GM18498 (cell line): ENCODE data around the gene SLC25A1.

Experiments
- ATAC-seq: cut with Tn5 transposase; IDR thresholded peaks from one replicate; pipeline ENCODE4 v1.9.1; 2021; ENCODE audit warnings: mild to moderate bottlenecking, moderate library complexity; ENCODE audit not compliant: unreplicated experiment

The SLC25A1 gene

DNA sequence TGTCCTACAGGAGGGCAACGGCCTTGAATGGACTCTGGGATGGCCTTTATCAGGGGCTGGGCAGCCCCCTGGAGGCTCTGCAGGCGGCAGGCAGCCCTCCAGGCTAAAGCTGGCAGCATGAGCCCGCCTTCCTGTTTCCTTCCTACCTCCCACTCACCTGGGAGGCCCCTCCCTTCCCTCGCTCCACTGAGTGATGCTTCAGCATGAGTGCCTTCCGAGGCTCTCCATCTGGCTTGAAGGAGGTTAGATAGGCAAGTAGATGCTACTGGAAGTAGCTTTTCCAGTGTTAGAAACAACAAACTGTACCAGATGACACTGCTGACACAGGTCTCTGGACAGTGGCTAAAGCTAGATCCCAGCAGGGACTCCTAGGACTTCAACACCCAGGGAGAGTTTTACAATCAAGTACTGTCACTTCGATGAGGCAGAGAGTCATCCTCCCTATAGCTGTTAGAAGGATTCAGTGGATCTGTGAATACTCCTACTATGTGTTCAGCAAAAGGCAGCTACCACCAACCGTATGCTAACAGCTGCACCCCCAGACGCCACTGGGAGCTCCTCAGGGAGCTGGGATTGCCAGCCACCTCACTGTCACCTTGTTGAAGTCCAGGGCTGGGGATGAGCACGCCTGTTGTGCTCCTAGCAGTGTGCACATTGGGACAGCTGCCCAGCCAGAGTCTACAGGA is 4.1 kb upstream of the SLC25A1 start:
- no peak for ATAC-seq

DNA sequence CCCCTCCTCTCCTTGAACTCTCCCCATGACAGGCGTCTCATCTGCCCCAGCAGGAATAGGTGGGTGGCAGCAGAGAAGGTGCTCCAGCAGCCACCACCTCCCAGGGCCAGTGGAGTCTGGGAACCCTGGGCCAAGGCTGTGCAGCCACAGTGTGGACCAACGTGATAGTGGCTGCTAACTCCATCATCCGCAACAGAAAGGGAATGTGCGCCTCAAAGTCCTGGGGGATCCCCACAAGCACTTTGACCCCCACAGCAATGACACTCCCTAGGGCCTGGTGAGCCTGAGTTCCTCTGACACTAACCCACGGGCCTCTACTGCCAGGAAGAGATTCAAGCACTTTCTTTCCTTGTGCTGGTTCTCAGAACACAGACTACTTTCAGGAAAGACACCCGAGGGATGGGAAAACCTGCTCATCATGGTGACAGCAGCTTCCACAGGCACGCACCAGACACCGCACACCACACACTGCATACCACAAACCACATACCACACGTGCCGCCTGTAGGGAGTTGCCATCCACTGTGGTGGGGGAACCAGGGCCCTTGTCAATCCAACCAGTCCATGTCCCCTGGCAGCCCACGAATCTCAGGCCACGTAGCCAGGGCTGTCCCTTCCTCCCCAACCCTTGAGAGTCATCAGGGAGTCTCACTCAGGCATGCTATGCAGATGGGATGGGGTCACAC is 3.4 kb upstream of the SLC25A1 start:
- ATAC-seq = no peak

DNA sequence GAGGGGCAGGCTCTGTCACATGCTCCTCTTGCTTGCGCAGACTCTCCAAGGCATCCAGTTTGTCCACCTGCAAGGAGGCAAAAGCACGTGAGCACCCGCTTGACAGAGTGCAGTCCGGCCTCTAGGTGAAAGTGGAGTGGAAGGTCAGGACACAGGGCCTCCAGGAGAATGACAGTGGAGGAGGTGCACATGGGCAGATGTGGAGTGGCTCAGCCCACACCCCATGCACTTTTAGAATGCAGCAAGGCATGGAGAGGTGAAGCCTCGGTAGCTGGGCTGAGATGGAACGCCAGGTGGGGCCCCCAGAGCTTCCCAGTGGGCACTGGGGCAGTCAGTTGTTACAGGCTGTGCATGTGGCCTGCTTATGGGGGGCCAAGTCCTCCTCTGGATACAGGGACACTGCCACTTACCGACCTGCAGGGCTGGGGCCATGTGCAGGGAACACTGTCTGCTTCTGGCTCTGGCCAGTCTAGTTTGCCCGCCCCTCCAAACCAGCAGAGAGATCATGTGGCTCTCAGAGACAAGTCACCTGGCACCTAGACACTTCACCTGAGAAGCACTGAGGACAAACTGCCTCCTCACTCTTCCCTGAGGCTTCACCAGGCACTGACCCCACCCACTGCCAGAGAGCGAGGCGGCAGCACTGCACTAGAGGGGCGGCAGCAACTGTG is 2.3 kb upstream of the SLC25A1 start:
- no peak for ATAC-seq

DNA sequence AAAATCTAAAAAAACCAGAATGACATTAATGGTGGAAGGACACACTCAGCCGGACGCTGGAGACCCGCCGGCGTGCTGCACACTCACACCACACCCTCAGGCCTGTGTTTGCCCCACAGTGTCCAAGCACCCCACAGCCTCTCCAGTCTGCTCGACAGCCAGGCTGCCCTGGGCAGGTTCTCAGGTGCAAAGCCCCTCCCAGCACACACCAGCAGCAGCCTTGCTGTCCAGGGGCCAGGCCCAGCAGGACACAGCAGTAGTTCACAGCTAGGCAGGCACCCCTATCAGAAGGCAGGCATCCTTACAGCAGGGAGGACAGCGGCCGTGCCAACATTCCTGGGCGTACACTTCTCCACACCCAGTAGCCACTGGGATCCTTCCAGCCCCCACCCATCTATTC is 1.7 kb upstream of the SLC25A1 start:
- ATAC-seq = no peak

DNA sequence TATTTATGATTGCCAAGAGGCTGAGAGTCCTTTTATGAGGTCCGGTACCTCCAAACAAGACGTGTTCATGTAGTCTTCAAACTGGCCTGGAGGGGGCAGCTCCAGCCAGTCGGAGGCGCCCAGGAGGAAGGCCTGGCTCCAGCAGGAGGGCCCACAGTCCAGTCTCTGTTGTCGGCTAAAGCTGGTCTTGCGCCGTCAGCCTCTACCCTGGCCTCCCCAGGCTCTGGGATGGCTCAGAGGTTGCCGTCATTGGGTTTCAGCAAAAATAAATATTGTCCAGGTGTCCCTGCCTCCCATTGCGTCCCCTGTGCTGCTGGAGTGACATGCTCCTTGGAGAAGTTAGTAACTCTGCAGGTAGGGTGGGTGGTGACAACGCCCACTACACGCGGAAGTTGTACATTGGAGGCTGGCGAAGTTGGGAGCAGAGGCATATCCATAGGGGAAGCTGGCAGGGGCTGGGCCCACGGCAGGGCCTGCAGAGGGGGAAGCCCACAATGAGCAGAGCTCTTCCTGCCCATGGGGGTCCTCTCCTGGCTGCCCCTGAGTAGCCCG is 1.0 kb upstream of the SLC25A1 start:
- ATAC-seq = peak; percentile 33

DNA sequence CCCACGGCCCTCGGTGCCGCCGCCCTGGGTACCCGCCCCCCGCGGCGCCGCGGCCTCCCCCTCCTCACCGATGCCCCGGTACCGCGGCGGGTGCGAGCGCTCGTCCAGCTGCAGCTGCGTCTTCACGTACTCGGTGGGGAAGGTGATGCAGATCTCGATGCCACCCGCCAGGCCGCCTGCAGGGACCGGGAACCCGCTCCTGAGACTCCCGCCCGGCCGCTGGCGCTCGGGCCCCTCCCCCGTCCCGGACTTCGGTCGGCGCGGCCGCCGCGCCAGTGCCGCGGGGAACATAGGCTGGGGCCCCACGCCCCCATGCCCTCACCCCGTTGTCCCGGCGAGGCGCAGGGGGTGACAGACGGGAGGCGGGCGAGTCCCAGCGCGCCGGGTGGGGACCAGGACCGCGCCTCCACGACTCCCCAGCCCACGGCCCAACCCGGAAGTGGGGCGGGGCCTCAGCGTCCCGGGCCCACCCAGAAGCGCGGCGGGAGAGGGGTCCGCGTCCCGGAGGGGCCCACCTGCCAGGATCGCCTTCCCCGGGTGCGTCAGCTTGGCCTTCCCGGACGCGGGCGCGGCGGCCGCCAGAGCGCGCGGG is 375 bp downstream of the SLC25A1 start:
- peak; percentile 45 for ATAC-seq

DNA sequence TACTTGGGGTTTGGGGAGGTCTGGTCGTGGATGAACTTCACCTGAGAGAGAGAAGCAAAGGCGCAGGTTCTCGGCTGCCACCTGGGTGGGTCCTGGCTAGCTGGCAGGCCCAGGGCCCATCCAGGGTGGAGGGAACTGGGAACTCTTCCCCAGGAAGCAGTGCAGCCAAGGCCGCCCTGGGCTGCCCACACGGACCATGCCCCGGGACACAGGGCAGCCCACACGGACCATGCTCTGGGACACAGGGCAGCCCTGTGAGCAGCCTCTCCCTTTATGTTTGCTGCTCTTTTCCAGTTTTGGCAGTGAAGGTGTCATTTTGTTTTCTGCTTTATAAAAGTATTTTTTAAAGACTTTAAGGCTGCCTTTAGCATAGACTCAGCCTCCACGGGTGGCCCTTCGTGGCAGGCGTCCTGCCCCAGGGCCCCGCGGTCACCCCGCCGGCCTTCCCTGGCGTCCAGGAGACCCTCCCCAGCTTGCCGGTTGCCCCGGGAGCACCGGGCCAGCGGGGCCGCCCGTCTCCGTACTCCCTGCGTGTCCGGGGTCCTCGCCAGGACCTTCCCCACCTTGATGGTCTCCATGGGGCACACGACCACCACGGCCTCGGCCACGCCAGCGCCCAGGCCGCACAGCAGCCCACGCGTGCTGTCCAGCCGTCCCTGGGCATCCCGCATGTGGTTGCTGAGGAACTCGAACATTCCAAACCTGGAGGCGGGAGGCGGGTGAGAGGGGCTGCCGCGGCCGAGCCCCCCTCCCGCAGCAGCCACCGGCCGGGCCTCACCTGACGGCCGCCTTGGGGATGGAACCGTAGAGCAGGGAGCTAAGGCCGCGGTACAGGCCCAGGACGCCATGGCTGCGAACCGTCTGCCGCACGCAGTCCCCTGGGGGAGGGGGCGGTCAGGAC is 1.1 kb downstream of the SLC25A1 start:
- no peak for ATAC-seq

DNA sequence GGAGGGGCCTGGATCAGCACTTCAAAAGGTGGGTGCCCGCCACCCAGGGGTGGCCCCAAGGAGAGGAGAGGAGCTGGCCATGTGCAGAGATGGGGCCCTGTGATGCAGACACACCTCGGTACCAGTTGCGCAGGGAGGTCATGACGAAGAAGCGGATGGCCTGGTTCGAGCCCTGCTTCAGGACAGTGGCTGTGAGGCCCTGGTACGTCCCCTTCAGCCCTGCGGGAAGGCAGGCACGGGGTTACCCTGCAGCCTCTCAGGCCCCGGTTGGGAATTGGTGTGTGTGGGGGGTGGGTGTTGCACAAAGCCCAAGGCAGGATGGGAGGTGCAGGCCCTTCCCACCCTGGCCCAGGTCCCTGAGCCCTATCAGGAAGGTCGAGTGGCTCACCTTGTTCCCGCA is 1.8 kb downstream of the SLC25A1 start:
- no peak for ATAC-seq

DNA sequence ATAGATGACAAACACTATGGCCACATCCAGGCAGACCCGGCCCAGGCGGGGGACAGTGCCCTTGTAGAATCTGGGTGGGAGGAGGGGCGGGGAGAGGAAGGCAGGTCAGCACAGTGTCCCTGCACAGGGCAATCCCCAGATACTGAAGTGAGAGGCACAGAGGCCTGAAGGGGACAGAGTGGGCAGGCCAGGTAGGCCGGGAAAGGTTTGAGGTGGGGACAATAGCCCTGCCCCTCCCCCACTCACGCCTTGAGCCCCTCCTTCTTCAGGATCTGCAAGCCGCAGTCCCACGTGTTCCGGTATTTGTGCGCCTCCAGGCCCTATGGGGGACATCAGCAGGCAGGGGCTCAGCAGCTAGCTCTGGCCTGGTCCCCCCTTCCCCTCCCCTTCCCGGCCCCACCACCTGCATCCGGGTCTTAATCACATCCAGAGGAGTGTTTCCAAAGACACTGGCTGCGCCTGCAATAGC is 2.3 kb downstream of the SLC25A1 start:
- no peak for ATAC-seq

DNA sequence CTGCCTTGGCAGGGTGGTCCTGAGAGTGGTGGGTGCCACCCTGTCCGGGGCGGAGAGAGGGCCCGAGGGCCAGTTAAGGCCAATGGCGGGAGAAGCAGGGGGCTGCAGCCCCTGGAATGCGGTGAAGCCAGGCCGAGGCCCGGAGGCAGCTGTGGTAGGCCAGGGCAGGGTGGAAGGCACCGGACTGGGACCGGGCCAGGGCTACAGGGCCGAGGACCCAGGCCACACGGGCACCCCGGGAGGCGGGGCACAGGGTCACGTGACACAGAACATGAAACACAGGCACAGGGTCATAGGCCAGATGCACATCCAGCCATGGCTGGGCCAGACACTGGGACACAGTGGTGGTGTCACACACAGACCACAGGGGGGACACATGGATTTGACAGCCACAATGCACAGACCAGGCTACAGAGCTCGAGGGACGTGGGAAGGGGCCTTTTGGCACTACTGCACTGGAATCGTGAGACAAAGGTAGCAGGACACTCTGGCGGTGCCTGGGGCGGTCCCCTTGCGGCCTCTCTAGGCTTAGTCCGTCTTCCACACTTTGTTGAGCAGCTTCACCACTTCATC is 2.8 kb downstream of the SLC25A1 start:
- ATAC-seq = no peak

DNA sequence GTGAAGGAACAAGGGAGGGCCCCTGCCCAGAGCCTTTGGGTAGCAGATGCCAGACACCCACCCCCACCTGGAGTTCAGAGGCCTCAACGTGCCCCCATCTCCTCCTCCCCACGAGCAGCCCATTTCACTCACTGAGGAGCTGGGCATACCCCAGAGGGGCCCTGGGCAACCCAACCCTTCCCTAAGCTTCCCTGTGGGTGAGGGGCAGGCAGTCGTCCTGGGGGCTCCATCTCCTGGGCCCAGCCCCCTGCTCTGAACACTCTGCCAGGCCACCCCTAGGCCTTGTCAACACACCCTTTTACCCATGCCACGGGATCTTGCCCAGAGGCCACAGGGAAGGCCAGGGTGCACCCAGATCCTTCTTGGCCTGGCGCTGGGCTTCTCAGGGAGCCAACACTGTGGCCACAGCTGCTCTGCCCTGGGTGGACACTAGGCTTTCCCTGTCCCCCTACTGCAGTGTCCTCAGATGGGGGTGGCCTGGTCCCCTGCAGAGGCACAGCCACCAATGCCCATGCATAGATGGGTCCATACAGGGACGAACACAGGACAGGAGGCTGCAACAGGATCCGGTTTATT is 3.4 kb downstream of the SLC25A1 start:
- ATAC-seq = no peak

DNA sequence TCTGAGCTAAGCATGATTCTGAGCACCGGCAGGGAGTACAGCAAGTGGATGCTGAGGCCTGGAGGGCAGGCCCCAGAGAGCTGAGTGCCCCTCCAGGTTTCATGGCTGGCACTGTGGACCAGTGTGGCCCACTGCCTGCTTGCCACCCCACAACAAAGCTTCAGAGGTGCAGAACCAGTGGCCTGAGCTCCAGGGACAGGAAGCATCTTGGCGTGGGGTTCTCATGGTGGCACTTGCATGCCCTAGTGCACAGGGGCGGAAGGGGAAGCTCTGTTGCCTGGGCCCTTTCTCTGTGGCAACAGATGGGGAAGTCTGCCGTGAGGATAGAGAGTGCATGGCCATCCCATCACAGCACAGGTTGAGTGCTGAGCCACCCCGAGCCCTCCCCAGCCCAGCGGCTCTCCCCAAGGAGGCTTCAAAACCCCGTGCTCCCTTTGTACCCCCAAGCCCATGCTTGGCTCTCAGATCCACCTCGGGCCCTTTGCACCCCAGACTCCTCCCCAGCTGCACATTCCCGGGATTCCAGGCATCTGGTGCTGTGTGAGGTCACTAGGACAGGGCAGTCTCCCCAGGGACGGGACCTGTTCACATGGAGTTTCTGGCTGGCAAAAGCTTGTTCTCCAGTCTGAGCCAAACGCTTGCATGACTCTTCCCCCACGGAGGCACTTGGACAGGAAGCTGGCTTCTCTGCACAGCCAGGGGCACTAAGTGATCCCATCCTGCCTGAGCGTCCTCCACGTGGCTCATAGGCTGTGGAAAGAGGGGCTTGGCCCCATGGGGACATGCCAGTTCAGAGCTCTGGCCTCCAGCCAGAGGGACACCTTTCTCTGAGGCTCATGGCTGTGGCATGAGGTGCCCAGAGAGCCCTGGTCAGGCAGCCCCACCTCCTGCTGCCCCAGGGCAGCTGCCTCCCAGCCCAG is 4.2 kb downstream of the SLC25A1 start:
- ATAC-seq = no peak

DNA sequence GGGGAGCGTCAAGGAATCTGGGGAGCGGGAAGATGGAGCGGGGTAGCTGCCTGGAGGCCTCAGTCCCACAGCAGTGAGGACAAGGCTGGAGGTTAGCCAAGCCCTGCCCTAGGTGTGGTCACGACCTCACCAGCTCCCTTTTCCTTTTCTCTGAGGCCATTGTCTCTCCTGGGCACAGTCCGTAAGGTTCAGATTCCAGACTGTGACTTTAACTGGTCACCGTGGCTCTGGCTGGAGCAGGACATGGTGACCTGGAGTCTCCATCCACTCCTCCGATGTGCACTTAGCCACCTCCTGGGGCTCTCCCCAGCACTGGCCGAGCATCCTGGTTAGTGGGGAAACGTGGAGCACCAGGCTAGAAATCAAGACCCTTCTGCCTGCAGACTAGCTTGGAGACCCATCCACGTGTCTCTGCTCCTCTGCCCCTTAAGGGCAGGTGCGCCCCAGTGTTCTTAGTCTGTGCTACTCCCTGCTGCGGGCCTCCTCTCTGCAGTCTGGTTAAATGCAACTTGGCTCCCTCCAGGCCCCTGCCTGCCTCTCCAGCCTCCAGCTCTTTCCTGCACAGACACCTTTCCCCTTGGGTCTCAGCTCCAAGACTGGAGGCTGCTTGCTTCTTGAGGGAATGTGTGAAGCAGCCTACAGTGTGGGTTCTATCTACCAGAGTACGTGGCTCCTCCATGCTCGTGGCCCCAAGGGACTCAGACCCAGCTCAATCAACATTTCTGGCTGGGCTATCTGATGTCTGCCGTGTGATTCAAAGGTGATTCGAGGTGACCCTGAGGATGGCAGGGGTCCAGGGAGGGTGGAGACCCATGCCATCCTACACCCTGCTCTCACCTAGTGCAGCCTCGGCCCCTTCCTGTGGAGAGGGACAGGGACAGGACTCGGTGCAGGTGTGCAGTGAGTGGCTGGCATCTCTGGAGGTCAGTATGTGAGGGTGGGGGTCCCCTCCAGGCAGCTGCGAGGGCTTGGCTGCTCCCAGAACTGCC is 5.2 kb downstream of the SLC25A1 start:
- ATAC-seq = no peak

DNA sequence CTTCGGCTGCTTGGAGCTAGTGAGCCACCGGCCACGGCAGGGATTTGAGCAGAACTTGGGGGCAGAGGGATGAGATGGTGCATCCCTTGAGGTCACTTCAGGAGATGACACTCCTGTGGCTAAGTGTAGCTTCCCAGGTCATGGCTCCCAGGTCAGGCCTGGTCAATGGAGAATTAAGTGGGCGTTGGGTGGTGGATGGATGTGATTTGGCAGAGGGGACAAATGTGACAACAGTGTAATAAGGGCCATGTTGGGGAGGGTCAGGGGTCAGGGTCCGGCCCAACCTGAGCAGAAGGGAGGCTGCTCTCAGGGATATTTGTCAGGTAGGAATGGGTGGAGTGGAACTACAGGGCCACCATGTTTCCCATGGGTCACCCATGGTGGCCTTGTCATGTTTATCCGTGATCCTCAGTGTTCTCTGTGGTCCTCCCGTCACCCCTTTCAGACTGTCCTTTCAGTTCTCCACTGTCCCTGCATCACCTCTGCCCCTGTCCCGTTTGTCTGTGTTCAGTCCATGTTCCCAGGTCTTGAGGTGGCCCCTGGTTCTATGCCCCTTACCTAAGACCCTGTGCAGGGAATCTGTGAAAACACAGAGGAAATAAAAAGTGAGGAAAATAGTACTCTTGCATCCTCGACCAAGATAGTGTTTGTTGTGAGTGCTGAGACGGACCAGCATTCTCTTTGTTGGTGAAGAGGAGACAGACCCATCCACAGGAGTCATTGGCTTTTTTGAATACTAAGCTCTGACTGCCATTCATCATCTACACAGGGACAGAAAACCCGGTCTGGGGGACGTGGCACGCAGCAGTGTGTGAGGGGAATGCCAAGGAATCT is 6.1 kb downstream of the SLC25A1 start:
- ATAC-seq = no peak

DNA sequence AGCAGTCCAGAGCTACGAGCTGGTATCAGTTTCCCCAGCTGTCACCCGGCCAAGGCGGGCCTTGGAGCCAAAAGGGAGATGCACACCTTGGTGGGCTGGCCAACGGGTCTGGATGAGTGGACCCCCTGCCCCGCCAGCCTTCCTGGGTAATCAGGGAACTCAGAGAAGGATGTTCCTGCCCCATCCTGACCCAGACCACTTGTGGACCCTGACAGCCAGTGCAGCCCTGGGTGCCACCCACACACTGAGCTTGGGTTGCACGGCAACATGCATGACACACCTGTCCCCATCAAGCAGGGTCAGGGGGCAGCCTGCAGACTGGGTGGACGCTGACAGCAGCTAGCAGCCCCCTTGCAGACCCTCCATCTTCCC is 8.6 kb downstream of the SLC25A1 start:
- no peak for ATAC-seq
